NCI-H748 treated with DMSO at 0.1 percent for 48 hours (cell line): ENCODE results near the gene ZNF81.
"Not testable (repeated sequence)": the region's sequence is repeated elsewhere in the genome, so short reads cannot be mapped to it uniquely, and the experiment has no call there.

Experiments used
- DNase-seq: peaks from one replicate; lab custom pipeline; 2025; lab: John Stamatoyannopoulos, UW

The ZNF81 gene

DNA sequence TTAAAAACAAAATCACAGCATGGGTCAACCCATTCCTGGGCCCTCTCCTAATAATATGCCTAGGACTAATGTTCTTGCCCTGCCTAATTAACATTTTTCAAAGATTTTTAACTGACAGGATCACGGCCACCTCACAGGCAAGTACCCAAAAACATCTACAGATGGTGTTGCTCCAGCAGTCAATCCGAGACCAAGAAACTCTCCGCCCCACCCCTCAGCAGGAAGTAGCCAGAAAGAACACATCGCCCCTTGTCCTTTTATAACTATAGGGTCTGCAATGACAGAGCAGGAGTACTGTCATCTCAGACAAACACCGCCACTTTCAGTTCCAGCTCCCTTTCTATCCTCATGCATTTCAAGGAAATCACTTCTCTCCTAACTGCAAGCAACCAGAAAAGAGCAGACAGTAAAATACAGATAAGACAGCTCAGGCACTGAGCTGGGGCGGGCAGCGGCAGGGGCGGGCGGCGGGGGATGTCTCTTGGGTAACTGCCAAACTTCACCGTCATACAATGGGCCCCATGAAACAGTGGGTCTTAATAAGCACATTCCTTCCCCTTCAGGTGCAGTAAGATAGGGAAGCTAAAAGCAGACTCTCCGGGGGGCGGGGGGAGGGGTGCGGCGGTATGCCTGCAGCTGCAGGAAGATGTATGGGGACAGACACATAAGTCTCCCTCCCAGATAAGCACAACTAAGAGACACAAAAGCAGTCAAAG is 99.7 kb downstream of the ZNF81 start:
- no peak for DNase-seq

DNA sequence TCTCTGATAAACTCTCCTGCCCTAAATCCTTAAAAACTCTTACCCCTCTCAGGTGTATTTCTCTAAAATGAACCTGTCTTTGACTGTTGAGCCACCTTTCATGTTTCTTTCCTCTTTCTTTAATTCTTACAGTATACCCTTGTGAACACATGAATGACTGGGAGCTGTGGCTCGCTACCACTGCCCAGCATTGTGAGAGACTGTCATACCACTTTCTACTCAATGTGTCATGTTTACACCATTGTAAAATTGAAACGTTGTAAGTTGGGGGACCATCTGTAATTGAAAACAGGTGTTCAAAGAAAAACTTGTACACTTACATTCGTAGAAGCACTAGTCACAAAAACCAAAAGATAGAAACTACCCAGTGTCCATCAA is 100.2 kb downstream of the ZNF81 start:
- DNase-seq, result no peak

DNA sequence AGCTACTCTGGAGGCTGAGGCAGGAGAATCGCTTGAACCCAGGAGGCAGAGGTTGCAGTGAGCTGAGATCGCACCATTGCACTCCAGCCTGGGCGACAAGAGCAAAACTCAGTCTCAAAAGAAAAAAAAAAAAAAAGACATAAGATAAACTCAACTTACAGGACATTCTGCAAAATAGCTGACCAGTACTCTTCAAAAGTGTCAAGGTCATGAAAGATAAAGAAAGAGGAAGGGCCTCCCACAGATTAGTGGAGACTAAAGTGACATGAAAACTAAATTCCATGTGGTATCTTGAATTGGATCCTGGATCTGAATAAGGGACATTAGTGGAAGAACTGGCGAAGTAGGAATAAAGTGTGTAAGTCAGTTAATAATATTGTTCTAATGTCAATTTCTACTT is 103.7 kb downstream of the ZNF81 start:
- no peak for DNase-seq

DNA sequence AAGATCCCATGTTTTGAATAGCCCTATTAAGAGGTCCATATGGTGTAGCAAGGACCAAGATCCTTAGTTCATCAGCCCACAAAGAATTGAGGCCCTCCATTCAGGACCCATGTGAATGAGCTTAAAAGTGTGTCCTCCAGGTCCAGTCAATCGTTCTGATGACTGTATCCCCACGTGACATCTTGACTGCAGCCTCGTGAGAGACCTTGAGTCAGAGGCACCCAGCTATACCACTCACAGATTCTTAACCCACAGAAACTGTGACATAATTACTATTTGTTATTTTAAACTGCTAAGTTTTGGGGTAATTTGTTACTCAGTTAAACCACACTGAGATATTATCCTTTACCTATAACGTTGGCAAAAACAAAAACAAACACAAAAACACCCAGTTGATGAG is 104.7 kb downstream of the ZNF81 start:
- DNase-seq, result no peak

DNA sequence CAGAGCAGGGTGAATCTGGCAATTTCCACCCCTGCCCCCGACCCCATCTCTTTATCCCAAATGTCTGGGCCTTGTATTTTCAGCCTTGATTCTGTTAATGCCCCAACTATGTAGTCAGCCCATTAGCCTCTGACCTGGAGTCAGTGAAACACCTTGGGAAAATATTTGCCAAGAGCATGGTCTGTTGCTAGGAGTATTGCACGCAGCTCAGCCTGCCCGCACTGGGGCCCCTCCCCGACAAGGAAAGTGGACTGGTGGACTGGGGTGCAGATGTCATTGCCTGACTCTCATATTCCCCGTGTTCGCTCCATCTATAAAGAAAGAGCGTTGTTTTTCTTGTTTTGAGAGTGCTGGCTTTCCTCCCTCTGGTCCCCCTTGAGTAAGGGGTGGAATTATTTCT is 118.6 kb downstream of the ZNF81 start:
- DNase-seq, result not testable (repeated sequence)

DNA sequence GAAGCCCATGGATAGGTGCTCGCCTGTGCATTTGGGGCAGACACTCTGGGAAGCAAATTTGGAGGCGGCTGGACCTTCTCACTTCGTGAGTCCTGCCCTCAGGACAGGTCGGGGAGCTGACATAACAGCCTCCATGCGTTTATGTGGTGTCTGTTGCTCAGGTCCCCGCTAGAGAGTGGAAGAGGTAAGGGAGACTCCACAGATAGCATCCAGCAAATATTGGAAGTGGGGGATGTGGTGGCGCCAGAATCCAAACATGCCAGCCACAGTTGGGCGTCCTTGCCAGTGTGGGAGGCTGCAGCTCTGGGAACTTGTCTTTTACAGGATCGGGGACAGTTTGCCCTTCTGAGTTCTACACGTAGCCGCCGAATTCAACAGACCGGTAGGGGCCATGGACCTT is 119.3 kb downstream of the ZNF81 start:
- no peak for DNase-seq

DNA sequence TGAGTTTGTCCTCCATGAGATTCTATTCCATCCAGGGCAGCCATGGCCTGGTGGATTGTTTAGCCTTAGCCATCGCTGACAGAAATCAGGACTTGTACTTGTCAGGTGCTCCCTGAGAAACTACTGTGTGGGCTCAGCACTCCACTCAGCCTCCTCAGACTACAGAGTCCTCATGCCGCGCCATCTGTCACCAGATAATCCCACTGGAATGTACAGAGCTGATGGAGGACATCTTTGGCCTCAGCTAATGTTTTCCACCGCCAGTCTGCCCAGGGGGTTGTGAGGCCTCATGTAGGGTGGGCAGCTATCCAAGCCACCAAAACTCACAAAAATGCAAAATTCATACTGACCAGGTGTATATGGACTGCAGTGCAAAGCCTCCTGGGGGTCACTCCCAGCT is 121.5 kb downstream of the ZNF81 start:
- not testable (repeated sequence) for DNase-seq

DNA sequence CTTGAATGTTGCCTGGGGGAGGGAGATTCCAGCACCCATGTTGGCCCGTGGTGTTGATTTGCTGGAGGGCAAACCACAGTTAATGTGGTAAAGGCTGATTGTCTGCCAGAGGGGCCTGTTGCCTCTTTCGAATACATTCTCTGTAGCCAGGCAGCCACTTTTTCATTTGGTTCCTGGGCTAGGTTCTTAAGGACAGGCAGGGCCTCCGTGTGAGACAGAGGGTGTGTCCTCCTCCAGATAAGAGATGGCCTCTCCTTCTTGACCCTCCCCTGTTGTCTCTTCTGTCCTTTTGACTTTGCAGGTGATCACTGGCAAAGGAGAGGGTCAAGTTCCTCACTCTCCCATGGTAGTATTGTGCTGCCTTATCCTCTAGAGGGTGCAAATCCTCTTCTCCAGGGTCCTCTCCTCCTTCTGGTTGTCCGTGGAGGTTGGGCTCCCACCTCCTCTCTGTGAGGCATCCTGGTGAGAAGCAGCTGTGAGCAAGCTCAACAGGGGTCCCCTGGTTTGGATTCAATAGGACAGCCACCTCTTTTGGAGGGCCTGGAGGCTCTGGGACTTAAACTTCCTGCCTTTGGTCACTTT is 122.2 kb downstream of the ZNF81 start:
- no peak for DNase-seq

DNA sequence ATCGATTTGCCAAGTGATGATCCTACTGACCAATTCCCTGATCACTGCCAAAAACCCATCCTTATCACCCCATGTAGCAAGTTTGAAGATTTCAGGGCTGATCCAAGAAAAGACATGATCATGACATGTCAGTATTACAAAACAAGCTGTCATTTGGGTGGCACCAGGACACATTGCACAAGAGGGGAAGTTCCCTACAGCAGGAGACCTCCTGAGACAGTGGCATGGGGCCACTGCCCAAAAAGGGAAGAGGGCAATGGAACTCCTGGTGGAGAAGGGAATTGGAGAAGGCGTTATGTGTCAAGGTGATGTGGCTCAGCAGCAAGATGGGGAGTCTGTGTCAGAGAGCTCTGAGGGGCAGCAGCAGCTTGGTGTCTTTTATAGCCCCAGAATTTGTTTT is 123.7 kb downstream of the ZNF81 start:
- DNase-seq, result no peak

DNA sequence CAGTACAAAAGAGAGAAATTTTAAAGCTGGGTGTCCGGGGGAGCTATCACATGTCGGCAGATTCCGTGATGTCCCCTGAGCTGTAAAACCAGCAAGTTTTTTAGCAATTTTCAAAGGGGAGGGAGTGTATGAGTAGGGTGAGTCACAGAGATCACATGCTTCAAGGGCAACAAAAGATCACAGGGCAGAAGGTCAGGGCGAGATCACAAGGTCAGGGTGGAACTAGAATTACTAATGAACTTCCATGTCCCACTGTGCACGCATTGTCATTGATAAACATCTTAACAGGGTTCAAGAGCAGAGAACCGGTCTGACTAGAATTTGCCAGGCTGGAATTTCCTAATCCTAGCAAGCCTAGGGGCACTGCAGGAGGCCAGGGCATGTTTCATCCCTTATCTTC is 125.1 kb downstream of the ZNF81 start:
- not testable (repeated sequence) for DNase-seq

DNA sequence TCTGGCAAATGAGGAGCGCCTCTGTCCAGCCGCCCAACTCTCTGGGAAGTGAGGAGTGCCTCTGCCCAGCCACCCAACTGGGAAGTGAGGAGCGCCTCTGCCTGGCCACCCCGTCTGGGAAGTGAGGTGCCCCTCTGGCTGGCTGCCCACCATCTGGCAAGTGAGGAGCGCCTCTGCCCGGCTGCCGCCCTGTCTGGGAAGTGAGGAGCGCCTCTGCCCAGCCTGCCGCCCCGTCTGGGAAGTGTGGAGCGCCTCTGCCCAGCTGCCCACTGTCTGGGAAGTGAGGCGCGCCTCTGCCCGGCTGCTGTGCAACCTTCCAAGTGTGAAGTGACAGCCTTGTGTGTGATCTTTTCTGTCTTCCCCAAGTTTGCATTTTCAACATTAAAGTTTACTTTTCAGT is 128.8 kb downstream of the ZNF81 start:
- not testable (repeated sequence) for DNase-seq
